Fibroblast of gingiva (primary cell): ENCODE results near the gene SLC66A1.

Experiments used
- DNase-seq: peaks from one replicate; pipeline ENCODE4 v3.0.0-alpha.2; 2011; ENCODE audit warnings: low read depth

SLC66A1 gene

DNA sequence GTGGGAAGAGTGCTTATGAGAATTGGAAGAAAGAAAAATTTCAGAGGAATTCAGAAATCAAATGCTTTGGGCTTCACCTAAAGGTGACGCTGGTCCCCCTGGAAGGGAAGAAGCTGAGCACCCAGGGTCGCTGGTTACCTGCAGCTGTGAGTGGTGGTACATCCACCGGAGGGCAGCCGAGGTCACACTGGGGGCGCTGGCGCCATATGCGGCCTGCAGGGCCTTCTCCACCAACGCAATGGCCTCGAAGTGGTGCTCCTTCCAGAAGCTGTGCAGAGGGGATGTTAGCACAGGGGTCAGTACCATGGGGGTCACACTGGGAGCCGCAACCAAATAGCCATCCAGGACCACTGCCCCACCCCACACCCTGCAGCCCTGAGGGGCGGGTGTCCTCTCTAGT lies 6.2 kb upstream of the SLC66A1 start:
- DNase-seq: no peak

DNA sequence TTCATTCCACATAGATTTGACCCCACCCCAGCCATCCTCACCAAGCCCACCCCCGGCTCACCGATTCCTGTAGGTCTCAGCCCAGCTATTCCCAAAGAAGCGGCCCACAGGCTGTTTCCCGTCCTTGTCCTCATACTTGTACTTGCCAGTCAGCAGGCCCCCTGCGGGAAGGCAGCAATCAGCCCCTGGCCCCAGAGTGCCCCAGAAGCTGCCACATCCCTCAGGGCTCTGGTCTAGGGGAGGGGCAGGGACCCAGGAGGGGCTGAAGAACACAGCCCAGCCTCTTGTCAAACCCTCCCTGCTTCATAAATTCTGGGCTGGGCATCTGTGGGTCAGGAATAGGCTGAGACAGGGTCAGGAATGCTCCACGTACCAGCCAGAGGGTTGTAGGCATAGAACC lies 5.2 kb upstream of the SLC66A1 start:
- DNase-seq: no peak

DNA sequence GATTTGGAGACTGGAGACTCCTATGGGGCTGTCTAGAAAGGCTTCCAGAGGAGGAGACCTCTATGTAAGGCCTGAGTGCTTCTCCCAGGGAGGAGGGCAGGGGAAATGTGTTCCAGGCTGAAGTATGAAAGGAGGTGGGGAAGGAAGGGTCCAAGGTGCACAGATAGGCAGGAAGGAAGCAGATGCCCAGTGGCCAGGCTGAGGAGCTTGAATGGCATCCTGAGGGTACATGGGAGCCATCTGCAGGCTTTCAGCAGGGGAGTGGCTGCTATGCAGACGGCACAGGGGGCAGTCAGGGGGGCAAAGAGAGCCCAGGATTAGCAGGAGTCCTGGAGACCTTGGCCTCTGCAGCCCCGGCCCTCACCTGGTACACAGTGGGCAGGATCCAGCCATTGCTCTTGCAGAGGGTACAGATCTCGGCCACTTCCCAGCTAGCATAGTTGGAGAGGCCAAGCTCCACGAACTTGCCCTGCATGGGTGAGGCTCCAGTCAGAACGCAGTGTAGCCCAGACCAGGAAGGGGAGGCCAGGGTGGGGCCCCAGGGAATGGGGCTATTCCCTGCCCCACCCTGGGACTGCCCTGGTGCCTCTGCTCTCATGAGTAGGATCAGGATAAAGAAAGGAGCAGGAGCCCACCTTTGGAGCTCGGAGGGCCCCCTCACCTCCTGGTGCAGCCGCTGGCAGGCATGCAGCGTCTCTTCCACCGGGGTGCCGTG lies 4.2 kb upstream of the SLC66A1 start:
- DNase-seq: no peak

DNA sequence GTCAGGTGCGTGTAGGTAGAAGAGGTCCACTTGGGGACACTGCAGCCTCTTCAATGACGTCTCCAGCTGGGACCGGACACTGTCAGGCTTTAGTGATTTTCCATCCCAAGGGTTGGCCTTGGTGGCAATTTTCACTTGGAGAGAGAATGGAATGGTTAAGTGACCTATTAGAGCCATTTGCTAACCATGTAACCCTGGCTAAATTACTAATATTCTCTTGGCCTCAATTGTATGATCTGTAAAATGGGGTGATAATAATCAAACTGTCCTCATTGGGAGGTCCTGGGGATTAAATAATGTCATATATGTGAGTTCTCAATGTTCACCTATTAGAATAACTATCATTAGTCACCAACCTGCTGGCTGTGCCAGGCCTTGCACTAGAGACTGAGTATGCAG lies 3.6 kb upstream of the SLC66A1 start:
- DNase-seq: no peak

DNA sequence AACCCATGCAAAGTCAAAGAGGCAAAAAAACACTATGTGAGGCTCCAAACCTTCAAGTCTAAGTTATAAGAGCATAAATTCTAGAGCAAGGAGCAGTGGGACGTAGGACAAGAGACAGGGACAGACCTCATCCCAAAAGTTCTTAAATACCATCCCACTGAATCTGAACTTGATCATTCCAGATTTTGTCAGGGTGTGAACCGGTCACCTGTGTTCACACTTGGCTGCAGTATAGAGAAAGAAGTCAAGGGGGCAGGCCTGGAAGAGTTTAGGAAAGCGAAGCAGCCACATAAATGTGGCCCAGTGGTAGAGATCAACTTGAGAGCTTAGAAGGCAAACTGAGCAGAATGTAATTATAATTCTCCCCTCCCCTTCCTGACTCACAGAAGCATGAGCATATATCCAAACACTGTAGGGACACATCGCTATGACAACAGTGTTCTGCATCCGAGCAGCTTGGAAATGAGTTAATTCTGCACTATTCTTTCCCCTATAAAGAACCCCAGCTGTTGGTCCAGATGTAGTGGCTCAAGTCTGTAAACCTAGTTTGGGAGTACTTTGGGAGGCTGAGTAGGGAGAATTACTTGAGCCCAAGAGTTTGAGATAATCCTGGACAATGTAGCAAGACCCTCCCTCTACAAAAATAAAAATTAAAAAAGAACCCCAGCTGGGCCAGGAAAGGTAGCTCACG lies 2.9 kb upstream of the SLC66A1 start:
- peak; percentile 76 for DNase-seq

DNA sequence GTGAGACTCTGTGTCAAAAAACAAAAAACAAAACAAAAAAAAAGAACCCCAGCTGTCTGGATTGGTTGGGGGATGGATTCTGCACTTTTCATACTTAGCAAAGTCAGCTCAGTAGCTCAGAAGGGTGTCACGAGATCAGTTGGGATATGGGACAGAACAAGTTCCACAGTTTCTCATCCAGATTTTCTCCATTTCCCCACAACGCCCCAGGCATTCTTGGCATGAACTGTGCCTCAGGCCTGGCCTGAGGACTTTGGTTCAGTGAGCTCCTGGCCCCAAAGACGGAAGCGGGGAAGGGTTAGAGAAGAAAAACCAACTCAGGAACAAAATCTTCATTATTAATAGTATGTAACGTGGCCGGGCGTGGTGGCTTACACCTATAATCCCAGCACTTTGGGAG lies 2.1 kb upstream of the SLC66A1 start:
- DNase-seq: peak; percentile 54

DNA sequence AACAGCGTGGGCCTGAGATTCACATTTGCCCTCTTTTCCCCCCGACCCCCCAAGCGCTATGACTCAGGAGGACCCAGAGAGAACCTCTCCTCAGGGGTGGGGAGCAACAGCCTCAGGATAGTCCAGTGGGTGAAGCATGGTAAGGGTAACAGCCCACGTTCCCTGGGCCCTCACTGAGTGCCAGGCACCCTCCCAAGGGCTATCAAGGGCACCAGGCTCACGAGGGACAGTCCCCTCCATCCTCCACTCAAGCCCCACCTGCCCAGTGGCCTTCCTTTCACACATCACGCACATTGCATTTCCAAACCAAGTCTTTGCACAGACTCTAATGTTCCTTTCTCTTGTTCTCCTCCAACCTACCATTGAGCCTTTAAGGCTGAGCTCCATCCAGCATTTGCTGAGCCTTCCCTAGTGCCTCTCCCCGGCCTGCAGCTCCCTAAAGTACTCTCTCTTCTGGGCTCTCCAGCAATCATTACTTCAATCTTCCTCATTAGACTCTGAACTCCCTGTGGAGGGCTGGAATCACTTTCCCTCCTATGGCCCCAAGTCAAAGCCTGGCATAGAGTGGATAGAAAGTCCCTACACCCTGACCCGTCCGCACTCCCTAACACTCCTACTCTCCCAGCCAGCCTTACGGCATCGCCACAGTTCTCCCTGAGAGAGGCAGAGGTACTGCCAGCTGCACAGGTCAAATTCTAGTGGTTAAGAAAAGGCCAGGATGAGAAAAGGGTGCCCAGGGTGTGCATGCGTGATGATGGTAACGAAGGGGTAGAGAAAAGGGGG lies 1.2 kb upstream of the SLC66A1 start:
- DNase-seq: no peak

DNA sequence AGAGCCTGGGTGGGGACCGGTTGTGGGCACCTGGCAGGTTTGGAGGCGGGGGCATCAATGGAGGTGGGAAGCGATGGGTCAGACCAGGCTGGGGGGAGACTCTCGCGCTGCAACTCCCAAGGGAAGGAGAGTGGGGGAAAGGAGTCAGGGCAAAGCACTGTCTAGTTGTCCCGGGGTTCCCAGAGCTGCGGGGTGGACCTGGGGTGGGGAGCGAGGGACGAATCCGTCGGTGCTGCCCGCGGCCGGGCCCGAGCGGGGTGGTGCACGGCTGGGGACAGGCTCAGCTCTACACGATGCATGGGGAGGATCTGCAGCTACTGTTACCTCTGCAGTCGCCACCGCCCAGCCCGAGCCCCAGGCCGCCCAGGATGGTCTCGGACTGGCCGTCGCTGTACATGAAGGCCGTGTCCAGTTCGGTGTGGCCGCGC lies 609 bp upstream of the SLC66A1 start:
- DNase-seq: peak; percentile 21

DNA sequence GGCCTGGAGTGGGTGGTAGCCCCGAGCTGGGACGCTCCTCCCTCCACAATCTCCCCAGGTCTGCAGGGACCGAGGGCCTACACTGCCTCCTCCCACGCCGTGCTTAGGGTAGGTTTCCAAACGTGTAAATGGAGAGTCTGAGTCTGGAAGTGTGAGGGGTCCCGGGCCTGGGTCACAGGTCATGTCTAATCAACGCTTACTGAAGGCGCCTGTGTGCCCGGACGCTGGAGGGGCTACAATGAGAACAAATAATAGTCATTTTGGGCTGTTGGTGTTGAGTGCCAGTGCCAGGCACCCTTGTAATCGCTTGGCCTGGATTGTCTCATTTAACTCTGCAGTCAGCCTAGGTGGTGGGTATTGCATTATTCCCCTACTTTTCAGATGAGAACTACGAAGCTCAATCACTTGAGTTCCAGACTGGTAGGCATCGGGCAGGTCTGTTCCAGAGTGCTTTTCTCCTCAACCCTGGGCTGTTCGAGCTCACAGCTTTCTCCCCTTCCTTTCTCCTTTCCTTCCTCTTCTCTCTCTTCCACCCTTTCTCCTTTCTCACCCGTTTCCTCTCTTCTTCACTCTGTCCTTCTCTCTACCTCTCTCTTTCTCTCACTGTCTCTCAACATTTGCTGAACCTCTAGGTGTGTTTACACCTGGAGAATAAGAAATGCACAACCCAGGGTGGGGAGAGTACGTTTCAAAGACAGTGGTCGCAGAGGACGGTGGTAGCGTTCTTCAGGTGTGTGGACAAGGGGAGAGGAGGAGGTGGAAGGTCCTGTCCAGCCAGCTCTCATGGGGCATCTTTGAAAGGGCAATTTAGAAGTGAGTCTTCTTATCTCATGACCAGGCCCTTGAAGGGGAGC lies 883 bp downstream of the SLC66A1 start:
- DNase-seq: no peak

DNA sequence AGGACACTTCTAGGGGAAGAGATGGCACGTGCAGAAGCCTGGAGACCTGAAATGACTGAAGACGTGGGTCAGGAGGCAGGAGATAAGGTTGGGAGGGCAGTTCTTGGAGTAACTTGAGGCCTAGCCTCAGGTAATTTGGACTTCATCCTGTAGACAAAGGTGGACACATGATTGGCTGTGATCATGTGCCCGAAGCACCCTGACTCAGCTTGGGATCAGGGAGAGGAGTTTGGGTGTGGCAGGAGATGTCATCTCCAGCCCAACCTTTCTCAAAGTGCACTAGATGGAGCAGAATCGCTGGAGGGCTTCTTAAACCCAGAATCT lies 1.5 kb downstream of the SLC66A1 start:
- DNase-seq: no peak

DNA sequence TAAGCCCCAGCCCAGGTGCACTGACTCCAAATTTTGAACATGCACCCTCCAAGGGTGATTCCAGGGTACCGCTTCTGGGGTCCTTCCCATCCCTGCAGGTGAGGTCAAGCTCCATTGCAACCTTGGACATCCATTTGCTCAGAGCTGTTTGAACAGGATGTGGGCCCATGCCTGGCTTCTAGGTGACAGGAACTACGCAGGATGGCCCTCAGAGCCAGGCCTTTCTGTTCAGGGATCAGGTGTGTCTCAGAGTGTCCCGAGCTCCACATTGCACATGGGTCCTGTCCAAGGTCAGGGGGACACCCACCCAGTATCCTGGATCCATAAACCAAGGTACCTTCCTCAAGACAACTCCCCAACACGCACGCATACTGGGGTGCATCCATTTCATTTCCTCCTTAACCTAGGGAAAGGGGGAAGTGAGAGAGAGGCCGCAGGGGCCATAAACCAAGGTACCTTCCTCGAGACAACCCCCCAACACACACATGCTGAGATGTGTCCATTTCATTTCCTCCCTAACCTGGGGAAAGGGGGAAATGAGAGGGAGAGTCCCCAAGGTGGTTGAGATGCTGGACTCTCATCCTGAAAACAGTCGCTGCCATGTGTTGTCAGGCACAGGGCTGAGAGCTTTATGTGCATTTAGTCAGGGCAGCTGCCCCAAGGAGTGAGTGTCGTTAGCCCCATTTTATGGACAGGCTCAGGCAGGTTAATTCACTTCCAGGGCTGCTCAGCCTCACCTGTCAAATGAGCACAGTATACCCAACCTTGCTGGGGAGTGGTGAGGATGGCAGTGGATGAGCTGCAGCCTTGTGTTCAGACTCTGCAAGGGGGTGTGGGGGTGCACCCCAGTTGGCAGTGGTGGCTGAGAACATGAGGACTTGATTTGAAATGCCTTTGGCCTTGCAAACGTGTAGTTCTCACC lies 2.1 kb downstream of the SLC66A1 start:
- no peak for DNase-seq

DNA sequence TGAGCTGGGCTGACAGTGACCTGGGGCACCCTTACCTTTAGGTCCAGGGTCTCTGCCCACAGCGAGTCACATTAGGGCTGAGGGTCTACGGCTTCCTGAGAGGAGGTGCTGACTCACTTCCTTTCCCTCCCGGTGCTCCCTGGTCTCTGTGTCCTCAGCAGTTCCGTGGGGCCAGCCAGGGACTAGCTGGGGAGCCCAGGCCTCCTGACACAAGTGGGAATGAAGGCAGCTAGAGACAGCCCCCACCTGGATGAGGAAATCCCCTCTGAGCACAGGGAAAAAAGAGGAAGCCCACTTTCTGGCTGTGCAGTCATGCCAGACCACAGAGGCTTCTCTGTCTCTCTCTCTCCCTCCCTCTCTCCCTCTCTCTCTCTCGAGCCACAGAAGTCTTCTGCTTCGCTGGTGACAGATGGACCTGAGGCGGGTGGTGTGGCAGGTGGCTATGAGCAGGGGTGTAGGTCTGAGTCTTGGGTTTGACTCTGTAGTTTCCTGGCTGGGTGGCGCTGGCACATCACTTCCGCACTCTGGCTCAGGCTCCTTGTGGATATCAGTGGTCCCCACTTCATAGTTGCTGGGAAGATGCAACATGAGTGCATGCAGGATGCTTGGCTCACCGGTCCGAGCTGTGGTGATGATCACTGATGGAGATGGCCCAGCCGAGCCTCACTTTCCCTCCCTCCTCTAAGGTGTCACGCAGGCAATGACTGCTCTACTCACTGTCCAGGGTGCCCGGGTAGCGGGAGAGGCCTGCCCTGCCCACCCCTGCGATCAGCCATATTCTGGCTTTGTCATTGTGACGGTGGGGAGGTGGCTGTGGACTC lies 3.5 kb downstream of the SLC66A1 start:
- DNase-seq: no peak

DNA sequence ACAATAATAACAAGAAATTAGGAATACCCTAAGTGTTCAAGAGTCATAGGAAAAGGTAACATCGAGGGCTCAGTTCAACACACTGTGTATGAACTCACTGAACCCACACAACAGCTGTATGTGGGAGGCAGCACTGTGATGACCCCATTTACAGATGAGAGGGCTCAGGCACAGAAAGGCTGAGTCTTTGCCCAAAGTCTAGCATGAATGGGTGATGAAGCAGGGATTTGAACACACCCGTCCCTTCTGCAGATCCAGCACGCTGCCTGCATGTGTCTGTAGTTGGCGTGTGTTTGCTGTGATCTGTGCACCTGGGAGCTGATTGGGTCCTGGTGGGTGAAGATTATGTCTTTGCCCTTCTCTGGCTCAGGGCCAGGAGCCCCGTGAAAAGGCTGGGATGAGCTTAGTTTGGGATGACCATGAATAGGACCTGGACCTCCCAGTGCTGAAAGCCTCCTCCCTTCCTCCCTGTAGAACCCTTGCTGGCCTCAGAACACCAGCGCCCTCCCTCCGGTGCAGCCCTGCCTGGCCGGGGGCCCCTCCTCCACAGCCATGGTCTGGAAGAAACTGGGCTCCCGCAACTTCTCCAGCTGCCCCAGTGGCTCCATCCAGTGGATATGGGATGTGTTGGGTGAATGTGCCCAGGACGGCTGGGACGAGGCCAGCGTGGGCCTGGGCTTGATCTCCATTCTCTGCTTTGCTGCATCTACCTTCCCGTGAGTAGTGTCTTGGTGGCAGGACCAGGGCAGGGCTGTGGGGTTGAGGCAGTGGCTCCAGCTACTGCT lies 5.2 kb downstream of the SLC66A1 start:
- no peak for DNase-seq

DNA sequence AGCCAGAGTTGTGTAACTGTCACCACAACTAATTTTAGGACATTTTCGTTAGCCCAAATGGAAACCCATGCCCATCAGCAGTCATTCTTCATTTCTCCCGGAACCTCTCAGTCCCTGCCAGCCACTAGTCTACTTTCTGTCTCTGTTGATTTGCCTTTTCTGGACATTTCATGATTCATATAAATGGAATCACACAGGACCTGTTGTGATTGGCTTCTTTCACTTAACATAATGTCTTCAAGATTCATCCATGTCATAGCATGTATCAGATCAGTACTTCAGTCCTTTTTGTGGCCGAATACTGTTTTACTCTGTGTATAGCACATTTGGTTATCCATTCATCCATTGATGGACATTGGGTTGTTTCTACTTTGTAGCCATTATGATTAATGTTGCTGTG lies 7.1 kb downstream of the SLC66A1 start:
- no peak for DNase-seq

DNA sequence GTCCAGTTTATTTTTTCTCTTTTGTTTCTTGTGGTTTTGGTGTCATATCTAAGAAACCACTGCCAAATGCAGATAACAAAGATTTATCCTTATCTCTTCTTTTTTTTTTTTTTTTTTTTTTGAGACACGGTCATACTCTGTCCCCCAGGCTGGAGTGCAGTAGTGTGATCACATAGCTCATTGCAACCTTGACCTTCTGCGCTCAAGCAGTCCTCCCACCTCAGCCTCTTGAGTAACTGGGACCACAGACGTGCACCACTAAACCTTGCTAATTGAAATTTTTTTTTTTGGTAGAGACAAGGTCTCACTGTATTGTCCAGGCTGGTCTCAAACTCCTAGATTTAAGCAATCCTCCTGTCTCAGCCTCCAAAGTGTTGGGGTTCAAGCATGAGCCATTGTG lies 8.9 kb downstream of the SLC66A1 start:
- DNase-seq: no peak

DNA sequence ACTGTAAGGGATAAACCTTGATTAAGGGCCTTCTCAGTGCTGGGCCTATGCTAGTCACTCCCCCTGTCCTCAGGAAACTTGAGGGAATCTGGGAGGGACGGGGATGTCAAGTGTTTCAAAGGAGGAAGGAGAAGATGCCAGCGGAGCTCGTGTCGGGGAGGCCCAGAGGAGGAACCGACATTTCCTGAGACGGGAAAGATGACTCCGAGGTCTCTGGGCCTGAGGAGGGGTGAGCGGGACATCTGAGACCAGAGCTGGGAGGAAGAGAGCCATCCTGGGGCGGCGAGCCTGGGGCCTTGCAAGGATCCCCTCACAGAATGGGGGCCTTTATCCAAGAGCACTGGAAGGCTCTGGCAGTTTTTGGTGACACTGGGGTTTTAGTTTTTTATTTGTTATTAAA lies 10.4 kb downstream of the SLC66A1 start:
- no peak for DNase-seq

DNA sequence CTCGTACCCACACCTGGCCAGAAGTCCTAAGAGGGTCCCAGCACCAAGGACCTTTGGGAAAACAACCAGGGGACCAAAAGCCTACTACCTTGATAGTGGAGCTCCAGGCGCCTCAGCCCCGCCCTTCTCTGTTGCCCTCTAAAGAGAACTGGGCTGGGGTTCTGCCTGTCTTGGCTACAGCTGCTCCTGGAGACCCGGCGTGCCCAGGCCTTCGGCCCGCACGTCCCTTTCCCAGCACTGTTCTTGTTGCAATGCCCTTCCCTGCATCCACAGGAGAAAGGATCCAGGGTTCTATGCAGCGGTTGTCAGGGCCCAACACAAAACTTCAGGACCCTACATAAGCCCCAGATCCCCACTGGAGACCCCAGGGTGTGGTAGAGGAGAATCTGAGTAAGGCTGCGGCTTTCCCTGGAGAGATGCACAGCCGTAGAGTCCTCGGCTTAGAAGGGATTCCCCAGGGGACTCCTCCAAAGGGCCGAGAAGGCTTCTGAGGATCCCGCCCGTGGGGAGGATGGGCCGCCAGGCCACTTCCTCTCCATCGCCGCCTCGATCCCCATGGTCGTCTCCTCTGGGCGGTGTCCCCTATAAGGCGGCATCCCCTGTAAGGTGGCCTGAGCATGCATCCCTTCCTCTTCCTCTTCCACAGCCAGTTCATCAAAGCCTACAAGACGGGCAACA lies 12.0 kb downstream of the SLC66A1 start:
- DNase-seq: no peak

DNA sequence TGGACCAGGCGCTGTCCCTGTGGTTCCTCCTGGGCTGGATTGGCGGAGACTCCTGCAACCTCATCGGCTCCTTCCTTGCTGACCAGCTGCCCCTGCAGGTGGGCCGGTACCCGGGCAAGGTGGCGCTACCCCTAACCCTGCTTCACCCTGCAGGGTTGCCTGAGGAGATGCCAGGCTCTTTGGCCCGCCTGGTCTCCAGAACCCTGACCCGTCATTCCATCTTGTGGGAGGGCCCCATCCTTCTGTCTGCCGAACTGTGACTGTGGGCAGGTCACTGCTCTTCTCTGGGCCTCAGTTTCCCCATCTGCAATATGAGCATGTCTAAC lies 12.5 kb downstream of the SLC66A1 start:
- DNase-seq: no peak

DNA sequence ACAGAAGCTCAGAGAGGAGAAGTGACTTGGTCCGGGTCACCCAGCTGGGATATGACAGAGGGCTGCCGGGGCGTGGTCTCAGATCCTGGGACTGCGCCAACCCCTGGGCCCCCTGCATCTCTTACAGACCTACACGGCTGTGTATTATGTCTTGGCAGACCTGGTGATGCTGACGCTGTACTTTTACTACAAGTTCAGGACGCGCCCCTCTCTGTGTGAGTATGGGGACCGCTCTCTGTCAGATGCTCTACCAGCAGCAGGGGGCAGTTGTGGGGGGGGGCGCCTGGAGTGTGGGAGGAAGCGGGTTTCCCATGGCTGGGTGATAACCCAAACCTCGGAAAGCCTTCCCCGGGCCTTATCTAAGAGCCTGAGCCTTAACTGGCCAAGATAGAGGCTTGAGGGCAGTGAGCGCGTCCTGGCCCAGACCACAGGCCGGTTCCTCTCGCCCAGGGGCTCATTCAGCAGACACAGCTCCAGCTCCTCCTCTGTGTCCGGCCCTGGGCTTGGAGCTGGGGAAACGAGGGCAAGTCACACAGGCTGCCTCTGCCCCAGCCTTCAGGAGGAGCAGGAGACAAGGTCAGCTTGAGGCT lies 13.3 kb downstream of the SLC66A1 start:
- DNase-seq: no peak
